ENCODE data around the gene MBD3. TPM values are rescaled to one million over a fixed set of nuclear protein-coding genes. Genes with fewer than 3 reads are reported as not detected.

Gene MBD3
- total and polyA plus RNA-seq, 2 experiments from 2014 or later: 27.6 to 118 TPM

DNA sequence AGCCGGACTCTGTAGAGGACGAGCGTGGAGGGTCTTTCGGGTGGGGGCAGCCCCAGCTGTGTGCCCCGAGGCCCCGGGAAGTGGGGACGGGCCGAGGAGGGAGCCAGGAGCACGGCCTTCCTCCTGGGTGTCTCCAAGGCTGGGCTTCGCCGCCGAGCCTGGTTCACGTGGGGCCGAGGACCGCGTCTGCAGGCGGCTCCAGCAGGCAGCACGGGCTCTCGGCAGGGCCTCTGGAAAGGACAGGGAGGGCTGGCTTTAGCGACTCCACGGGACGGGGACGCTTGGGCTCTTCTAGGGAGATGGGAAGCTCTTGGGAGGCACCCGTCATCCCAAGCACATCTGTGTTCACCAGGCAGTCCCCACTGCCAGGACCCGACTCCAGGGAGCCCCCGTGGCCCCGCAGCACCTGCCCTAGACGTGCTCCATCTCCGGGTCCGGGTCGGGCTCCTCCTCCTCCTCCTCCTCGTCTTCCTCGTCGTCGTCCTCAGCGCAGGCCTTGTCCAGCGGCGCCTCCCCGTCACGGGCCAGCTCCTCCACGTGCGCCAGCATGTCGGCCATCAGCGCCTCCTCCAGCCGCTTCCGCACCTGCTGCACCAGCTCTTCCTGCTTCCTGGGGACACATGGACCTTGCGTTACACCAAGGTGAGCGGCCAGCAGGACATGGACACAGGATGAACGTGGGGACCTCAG lies 14.6 kb downstream of the MBD3 start:
- no peak for DNase-seq (ENCODE audit: low spot score)
- H3K9me3 Mint-ChIP-seq: no peaks in the 10 kb centered on the region
- Histone ChIP-seq H3K9me2 (ENCODE audit: insufficient read depth) (no peaks in the 10 kb centered on the region), H3K27me3 (ENCODE audit: insufficient read depth) (no peaks in the 10 kb centered on the region), H3K4me2 (no peak overlapping the region), H3F3A (replicated peaks; ENCODE audit: low read depth) (no peaks in the 10 kb centered on the region), H3K79me2 (replicated peaks; ENCODE audit: insufficient read depth) (no peaks in the 10 kb centered on the region), H3K36me3 (ENCODE audit: insufficient read depth) (no peaks in the 10 kb centered on the region; the same call in 1 of the 2 replicates), H4K20me1 (replicated peaks; ENCODE audit: insufficient read depth) (peaks cover 9% of the 10 kb centered on the region), H3K4me1 (ENCODE audit: insufficient read depth) (no peaks in the 10 kb centered on the region), H2AFZ (no peak overlapping the region), H3K27ac (ENCODE audit: low read depth) (no peak overlapping the region), H3K4me3 (no peak overlapping the region)
- no peak overlapping the region for H3K27ac Mint-ChIP-seq
- peaks cover 40% of the 10 kb centered on the region for H3K36me3 Mint-ChIP-seq (ENCODE audit: low read depth)
- TF ChIP-seq, protein P1, sequence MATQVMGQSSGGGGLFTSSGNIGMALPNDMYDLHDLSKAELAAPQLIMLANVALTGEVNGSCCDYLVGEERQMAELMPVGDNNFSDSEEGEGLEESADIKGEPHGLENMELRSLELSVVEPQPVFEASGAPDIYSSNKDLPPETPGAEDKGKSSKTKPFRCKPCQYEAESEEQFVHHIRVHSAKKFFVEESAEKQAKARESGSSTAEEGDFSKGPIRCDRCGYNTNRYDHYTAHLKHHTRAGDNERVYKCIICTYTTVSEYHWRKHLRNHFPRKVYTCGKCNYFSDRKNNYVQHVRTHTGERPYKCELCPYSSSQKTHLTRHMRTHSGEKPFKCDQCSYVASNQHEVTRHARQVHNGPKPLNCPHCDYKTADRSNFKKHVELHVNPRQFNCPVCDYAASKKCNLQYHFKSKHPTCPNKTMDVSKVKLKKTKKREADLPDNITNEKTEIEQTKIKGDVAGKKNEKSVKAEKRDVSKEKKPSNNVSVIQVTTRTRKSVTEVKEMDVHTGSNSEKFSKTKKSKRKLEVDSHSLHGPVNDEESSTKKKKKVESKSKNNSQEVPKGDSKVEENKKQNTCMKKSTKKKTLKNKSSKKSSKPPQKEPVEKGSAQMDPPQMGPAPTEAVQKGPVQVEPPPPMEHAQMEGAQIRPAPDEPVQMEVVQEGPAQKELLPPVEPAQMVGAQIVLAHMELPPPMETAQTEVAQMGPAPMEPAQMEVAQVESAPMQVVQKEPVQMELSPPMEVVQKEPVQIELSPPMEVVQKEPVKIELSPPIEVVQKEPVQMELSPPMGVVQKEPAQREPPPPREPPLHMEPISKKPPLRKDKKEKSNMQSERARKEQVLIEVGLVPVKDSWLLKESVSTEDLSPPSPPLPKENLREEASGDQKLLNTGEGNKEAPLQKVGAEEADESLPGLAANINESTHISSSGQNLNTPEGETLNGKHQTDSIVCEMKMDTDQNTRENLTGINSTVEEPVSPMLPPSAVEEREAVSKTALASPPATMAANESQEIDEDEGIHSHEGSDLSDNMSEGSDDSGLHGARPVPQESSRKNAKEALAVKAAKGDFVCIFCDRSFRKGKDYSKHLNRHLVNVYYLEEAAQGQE (IDR thresholded peaks at IDR 0.05; ENCODE audit: unreplicated experiment): no peak
- TF ChIP-seq POLR2AphosphoS5 (IDR thresholded peaks at IDR 0.05; ENCODE audit: low read depth) (no peak), CREB1 (CRISPR knock-in tag; IDR thresholded peaks at IDR 0.05; ENCODE audit: low read depth) (no peak), EZH2phosphoT487 (IDR thresholded peaks at IDR 0.05; ENCODE audit: unreplicated experiment) (no peak), STAT1 (IDR thresholded peaks at IDR 0.05; ENCODE audit: unreplicated experiment) (no peak), NANOG (IDR thresholded peaks at IDR 0.05; ENCODE audit: borderline replicate concordance) (no peak), ZNF331 (CRISPR knock-in tag; IDR thresholded peaks at IDR 0.05; ENCODE audit: low read depth) (no peak), JUNB (IDR thresholded peaks at IDR 0.05; ENCODE audit: unreplicated experiment) (no peak), EZH2 (IDR thresholded peaks at IDR 0.05; ENCODE audit: low read depth, unreplicated experiment) (no peak), ZNF114 (CRISPR knock-in tag; IDR thresholded peaks at IDR 0.05) (no peak)
- TF ChIP-seq, protein P2, sequence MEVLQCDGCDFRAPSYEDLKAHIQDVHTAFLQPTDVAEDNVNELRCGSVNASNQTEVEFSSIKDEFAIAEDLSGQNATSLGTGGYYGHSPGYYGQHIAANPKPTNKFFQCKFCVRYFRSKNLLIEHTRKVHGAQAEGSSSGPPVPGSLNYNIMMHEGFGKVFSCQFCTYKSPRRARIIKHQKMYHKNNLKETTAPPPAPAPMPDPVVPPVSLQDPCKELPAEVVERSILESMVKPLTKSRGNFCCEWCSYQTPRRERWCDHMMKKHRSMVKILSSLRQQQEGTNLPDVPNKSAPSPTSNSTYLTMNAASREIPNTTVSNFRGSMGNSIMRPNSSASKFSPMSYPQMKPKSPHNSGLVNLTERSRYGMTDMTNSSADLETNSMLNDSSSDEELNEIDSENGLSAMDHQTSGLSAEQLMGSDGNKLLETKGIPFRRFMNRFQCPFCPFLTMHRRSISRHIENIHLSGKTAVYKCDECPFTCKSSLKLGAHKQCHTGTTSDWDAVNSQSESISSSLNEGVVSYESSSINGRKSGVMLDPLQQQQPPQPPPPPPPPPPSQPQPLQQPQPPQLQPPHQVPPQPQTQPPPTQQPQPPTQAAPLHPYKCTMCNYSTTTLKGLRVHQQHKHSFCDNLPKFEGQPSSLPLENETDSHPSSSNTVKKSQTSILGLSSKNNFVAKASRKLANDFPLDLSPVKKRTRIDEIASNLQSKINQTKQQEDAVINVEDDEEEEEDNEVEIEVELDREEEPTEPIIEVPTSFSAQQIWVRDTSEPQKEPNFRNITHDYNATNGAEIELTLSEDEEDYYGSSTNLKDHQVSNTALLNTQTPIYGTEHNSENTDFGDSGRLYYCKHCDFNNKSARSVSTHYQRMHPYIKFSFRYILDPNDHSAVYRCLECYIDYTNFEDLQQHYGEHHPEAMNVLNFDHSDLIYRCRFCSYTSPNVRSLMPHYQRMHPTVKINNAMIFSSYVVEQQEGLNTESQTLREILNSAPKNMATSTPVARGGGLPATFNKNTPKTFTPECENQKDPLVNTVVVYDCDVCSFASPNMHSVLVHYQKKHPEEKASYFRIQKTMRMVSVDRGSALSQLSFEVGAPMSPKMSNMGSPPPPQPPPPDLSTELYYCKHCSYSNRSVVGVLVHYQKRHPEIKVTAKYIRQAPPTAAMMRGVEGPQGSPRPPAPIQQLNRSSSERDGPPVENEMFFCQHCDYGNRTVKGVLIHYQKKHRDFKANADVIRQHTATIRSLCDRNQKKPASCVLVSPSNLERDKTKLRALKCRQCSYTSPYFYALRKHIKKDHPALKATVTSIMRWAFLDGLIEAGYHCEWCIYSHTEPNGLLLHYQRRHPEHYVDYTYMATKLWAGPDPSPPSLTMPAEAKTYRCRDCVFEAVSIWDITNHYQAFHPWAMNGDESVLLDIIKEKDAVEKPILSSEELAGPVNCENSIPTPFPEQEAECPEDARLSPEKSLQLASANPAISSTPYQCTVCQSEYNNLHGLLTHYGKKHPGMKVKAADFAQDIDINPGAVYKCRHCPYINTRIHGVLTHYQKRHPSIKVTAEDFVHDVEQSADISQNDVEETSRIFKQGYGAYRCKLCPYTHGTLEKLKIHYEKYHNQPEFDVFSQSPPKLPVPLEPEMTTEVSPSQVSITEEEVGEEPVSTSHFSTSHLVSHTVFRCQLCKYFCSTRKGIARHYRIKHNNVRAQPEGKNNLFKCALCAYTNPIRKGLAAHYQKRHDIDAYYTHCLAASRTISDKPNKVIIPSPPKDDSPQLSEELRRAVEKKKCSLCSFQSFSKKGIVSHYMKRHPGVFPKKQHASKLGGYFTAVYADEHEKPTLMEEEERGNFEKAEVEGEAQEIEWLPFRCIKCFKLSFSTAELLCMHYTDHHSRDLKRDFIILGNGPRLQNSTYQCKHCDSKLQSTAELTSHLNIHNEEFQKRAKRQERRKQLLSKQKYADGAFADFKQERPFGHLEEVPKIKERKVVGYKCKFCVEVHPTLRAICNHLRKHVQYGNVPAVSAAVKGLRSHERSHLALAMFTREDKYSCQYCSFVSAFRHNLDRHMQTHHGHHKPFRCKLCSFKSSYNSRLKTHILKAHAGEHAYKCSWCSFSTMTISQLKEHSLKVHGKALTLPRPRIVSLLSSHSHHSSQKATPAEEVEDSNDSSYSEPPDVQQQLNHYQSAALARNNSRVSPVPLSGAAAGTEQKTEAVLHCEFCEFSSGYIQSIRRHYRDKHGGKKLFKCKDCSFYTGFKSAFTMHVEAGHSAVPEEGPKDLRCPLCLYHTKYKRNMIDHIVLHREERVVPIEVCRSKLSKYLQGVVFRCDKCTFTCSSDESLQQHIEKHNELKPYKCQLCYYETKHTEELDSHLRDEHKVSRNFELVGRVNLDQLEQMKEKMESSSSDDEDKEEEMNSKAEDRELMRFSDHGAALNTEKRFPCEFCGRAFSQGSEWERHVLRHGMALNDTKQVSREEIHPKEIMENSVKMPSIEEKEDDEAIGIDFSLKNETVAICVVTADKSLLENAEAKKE (CRISPR knock-in tag; IDR thresholded peaks at IDR 0.05): no peak
- TF ChIP-seq, protein P3, sequence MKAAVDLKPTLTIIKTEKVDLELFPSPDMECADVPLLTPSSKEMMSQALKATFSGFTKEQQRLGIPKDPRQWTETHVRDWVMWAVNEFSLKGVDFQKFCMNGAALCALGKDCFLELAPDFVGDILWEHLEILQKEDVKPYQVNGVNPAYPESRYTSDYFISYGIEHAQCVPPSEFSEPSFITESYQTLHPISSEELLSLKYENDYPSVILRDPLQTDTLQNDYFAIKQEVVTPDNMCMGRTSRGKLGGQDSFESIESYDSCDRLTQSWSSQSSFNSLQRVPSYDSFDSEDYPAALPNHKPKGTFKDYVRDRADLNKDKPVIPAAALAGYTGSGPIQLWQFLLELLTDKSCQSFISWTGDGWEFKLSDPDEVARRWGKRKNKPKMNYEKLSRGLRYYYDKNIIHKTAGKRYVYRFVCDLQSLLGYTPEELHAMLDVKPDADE (IDR thresholded peaks at IDR 0.05): no peak
- TF ChIP-seq, protein P4, sequence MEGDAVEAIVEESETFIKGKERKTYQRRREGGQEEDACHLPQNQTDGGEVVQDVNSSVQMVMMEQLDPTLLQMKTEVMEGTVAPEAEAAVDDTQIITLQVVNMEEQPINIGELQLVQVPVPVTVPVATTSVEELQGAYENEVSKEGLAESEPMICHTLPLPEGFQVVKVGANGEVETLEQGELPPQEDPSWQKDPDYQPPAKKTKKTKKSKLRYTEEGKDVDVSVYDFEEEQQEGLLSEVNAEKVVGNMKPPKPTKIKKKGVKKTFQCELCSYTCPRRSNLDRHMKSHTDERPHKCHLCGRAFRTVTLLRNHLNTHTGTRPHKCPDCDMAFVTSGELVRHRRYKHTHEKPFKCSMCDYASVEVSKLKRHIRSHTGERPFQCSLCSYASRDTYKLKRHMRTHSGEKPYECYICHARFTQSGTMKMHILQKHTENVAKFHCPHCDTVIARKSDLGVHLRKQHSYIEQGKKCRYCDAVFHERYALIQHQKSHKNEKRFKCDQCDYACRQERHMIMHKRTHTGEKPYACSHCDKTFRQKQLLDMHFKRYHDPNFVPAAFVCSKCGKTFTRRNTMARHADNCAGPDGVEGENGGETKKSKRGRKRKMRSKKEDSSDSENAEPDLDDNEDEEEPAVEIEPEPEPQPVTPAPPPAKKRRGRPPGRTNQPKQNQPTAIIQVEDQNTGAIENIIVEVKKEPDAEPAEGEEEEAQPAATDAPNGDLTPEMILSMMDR (conservative IDR thresholded peaks at IDR 0.05; ENCODE audit: low read depth in 2 of 2): no peak
- H3K27me3 Mint-ChIP-seq (ENCODE audit: insufficient read depth, low read depth, poor library complexity): peaks cover 15% of the 10 kb centered on the region
- H3K4me1 Mint-ChIP-seq: no peaks in the 10 kb centered on the region
- ATAC-seq: no peak
- no peak overlapping the region for H3K4me3 Mint-ChIP-seq
